GM21825 (cell line): ENCODE results near the gene GLDN.

Experiments used
- ATAC-seq: cut with Tn5 transposase; IDR thresholded peaks from one replicate; pipeline ENCODE4 v1.9.1; 2021; ENCODE audit warnings: mild to moderate bottlenecking, moderate library complexity; ENCODE audit not compliant: unreplicated experiment

The GLDN gene

GRCh38 chr15:51355096-51355495 is 13.6 kb downstream of the GLDN start:
- ATAC-seq, result no peak

DNA sequence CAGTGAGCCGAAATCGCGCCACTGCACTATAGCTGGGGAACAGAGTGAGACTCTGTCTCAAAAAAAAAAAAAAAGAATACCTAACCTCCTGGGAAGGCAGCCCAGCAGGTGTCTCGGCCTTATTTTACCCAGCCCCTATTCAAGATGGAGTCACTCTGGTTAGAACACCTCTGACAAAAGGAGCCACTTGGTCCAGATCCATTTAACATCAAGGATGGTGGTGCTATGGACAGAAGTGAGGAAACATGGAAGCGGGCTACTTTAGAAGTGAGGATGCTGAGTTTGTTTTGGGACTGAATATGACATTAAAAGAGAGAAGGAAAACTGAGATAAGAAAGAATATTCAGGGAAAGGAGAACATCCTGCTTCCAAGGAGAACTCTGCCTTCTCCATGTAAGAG is 14.7 kb downstream of the GLDN start:
- ATAC-seq, result no peak

DNA sequence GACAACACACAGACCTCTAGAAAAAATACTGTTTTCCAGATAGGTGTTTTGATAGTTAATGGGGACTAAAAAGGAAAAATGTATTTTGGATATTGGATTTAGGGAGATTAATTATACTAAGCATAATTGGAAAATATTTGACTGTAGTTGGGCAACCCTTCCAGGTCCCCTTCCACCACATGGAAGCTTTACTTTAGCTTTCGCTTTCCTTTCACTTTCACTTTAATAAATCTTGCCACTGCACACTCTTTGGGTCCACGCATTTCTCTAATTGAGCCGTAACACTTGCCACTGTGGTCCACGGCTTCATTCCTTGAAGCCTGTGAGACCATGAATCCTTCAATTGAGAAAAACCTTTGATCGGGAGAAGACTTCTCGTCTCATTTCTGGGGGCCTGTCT is 15.5 kb downstream of the GLDN start:
- ATAC-seq, result no peak

- ATAC-seq, result no peak
These were observed 18.5 kb downstream of the GLDN start for GRCh38 chr15:51359981-51360380.

DNA sequence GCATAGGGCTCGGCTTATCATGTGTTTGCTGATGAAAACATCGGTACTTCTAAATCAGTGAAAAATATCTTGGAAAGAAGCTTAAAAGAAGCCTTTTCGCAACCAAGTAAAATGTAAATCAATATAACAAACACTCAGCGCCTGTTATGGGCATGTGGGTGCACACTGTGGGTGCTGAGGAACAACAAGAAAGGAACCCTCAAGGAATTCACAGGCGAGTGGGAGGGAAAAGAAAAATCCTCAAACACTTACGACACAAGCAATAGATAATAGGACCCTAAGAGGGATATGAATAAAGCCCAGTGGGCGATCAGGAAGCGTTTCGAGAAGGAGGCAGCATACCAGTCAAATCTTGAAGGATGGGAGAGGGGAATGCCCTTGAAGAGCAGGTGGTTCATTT is 21.9 kb downstream of the GLDN start:
- no peak for ATAC-seq

- ATAC-seq, result no peak
These were observed 24.0 kb downstream of the GLDN start for GRCh38 chr15:51365417-51365816.

GRCh38 chr15:51366071-51366470 is 24.6 kb downstream of the GLDN start:
- no peak for ATAC-seq

DNA sequence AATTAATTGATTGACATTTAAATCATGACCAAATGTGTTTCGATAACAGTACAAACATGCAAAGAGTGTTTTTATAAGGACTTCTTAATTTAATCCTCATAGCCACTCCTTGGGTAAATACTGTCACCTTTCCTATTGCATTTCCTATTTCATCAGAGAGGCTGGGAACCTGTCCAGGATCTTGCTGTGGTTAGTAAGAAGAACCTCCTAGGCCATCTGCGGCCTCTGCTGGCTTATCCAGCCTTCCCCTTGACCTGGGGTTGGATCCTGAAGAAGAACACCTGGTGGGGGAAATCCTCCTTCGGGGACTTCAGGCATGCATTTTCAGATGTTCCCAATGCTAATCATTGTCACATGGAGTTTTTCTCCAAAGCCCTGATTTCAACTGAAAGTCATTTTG is 25.5 kb downstream of the GLDN start:
- ATAC-seq, result no peak

DNA sequence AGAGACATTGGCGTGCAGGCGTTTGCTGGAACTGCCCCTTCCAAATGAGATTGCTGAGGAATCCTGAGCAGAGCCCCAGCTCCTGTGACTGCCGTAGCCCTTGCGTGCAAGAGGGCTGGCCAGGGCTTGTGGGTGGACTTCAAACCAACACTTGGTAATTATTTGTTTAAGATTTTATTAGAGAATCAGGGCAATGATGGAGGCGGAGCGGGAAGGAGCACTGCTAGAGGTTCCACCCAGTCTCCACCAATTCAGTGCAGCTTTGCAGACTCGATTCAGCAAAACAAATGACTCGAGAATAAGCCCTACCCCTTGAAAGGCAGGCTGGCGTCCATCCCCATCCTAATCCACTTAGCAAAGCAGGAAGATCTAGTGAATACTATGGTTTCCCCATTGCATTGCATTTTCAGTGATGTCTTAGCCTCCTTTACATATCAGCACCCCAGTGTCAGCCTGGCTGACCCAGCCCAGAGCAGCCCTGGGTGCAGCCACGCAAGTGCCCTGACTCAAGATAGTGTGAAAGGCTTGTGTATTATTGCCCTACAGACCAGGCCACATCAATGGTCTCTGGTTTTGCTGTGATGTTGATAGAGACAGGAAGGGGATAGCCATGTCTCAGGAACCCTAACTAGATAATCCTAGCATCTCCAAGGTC is 26.0 kb downstream of the GLDN start:
- no peak for ATAC-seq

DNA sequence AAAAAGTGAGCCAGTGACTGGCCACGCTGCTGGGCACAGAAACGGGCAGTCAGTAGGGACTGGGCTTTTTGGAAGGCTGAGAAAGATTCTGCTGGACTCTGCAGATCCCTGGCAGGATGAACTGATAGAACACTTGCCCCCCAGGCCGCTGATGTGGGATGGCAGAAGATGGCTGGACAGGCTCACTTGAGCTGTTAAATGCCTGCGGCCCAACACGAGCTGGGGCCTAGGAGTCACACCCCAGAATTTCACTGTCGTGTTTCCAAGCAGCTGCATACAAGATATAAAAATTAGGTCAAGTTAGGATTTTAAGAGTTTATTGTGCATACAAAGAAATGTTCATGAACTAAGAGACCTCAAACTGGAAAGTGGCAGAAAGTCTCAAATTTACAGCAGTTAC is 26.9 kb downstream of the GLDN start:
- no peak for ATAC-seq

GRCh38 chr15:51368751-51369450 is 27.4 kb downstream of the GLDN start:
- no peak for ATAC-seq

- no peak for ATAC-seq
These were observed 28.0 kb downstream of the GLDN start for GRCh38 chr15:51369451-51369761.

- no peak for ATAC-seq
These were observed 29.8 kb downstream of the GLDN start for GRCh38 chr15:51371266-51371665.

- no peak for ATAC-seq
These were observed 32.7 kb downstream of the GLDN start for GRCh38 chr15:51374131-51374530.

DNA sequence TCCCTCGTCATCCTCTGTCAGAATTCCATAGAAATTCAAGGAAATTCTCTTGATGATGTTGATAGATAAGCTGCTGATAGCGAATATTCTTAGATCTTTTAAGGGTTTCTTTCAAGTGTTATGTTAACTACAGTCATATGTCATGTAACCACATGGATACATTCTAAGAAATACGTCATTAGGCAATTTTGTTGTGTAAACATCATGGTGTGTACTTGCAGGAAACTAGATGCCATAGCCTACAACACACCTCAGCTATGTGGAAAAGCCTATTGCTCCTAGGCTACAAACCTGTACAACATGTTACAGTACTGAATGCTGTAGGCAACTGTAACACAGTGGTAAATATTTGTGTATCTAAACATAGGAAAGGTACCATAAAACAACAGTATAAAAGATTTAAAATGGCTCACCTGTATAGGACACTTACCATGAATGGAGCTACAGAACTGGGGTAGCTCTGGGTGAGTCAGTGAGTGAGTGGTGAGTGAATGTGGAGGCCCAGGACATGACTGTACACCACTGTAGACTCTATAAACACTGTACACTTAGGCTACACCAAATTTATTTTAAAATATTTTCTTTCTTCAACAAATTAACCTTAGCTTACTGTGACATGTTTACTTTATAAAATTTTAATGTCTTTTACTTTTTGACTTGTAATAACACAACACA is 34.6 kb downstream of the GLDN start:
- no peak for ATAC-seq

GRCh38 chr15:51377038-51377786 is 35.8 kb downstream of the GLDN start:
- ATAC-seq, result no peak

DNA sequence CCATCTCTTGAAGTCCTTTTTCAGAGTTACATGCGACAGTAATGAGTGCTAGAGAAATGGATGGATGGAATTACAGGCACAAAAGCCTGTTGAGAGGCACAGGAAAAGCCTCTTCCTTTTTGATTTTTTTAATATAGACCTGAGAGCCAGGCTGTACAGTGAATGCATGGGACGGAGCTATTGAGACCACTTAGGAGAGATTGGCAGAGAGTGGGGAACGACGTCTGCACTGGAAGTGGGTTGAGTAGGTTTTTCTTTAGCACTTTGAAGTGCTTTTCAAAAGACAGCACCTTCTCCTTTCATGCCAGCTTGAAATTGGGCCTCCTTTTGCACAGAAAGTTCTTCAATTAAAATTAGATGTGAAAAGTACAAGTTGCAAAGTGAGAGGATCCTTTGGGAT is 37.0 kb downstream of the GLDN start:
- ATAC-seq, result no peak

DNA sequence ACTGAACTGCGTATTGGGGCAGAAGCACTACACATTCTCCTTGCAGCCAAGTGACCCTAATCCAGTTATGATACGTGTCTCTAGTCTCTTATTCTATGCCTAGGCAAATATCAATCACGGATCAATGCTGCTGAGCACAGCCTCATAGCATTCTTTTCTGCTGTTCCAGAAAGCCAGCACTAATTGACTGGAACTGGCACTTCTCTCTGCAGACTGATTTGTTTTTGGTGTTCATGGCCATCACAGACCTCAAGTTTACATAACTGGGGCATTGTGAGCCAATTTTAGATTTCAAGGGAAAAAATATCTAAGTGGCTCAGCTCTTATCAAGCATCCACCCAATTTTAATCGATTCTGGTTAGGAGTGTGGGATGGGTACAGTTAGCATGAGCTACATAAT is 37.9 kb downstream of the GLDN start:
- ATAC-seq, result no peak

DNA sequence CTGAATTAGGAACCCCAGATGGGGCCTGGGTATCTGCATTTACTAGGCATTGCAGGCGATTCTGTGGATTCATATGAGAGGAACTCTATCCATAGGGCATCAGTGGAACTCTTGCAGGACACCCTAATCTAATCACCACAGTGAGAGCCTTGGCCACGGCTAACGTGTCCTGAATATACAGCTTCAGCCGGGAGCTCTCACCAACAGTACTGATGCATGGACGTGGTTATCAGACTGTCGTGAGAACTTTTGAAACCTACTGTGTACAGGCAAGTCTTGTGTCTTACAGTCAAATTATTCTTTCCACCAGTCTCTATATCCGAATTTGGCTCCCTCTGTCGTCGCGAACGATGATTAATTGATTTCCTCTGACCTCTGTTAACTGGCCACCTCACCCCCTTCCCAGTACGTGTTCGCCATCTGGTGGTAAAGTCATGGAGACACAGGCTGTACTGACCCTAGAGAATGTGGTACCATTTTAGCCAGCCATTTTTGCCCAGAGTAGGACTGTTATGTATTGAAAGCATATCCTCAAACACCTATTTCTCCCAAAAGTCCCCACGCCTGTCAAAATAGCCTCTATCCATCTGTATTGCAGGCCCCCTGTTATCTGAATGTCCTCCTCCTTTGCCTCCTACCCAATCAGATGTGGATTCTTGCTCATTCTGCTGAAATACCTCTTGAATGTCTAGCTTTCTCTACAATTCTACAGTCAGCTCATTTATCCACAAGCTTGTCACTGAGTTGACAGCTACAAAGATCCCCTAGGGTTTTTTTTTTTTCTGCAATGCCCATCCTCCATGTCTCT is 39.7 kb downstream of the GLDN start:
- ATAC-seq, result peak; percentile 72

GRCh38 chr15:51382787-51383186 is 41.3 kb downstream of the GLDN start:
- ATAC-seq, result no peak

DNA sequence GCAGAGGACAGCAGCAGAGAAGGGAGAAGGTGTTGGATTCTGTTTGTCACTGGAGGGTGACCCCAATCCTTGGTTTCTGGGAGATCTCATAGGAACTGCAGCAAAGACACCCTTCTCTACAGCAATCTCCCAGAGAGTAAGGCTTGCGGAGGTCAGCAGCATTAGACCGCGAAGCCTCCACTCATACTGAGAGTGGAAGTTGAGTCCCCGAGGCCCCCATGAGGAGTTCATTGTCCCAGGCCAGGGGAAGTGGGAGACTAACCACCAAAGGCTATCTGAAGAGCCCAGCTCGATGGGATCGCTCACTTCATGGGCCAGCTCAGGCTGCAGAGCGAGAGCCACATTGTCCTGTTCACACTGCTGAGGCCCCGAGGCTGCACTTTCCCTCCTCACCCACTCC is 44.6 kb downstream of the GLDN start:
- no peak for ATAC-seq
